Fibroblast of skin of abdomen (primary cell): ENCODE data around the gene IKZF2.

Experiments used
- DNase-seq: peaks from one replicate; pipeline ENCODE4 v3.0.0-alpha.2; 2013

Gene IKZF2

GRCh38 chr2:212995920-212996319 lies 155.5 kb downstream of the IKZF2 start:
- DNase-seq = peak; percentile 38

GRCh38 chr2:212994976-212995375 lies 156.4 kb downstream of the IKZF2 start:
- DNase-seq = no peak

- DNase-seq = no peak
These were observed 160.3 kb downstream of the IKZF2 start for GRCh38 chr2:212991120-212991519.

GRCh38 chr2:212990697-212991096 lies 160.7 kb downstream of the IKZF2 start:
- no peak for DNase-seq

GRCh38 chr2:212987492-212987891 lies 163.9 kb downstream of the IKZF2 start:
- DNase-seq = no peak

GRCh38 chr2:212984129-212984528 lies 167.3 kb downstream of the IKZF2 start:
- no peak for DNase-seq

- DNase-seq = no peak
These were observed 171.6 kb downstream of the IKZF2 start for GRCh38 chr2:212979799-212980198.

GRCh38 chr2:212979046-212979612 lies 172.3 kb downstream of the IKZF2 start:
- DNase-seq = no peak

- no peak for DNase-seq
These were observed 174.3 kb downstream of the IKZF2 start for GRCh38 chr2:212977152-212977551.

- no peak for DNase-seq
These were observed 176.1 kb downstream of the IKZF2 start for GRCh38 chr2:212975333-212975732.

GRCh38 chr2:212974692-212975091 lies 176.7 kb downstream of the IKZF2 start:
- peak; percentile 33 for DNase-seq

GRCh38 chr2:212973347-212973746 lies 178.1 kb downstream of the IKZF2 start:
- no peak for DNase-seq

GRCh38 chr2:212970132-212970531 lies 181.3 kb downstream of the IKZF2 start:
- DNase-seq = peak; percentile 48

GRCh38 chr2:212968284-212969081 lies 182.9 kb downstream of the IKZF2 start:
- DNase-seq = peak; percentile 16

- DNase-seq = no peak
These were observed 184.5 kb downstream of the IKZF2 start for GRCh38 chr2:212966884-212967283.

- no peak for DNase-seq
These were observed 188.7 kb downstream of the IKZF2 start for GRCh38 chr2:212962691-212963090.

GRCh38 chr2:212961255-212961654 lies 190.2 kb downstream of the IKZF2 start:
- DNase-seq = no peak

- DNase-seq = no peak
These were observed 191.1 kb downstream of the IKZF2 start for GRCh38 chr2:212960336-212960735.

GRCh38 chr2:212959471-212960117 lies 191.8 kb downstream of the IKZF2 start:
- DNase-seq = no peak

GRCh38 chr2:212958757-212959295 lies 192.6 kb downstream of the IKZF2 start:
- DNase-seq = no peak

GRCh38 chr2:212958133-212958532 lies 193.3 kb downstream of the IKZF2 start:
- DNase-seq = no peak

GRCh38 chr2:212957624-212958023 lies 193.8 kb downstream of the IKZF2 start:
- no peak for DNase-seq
